IPS-15b (cell line): ENCODE measurements around the gene NEK6.

Experiments
- H3K27me3 ChIP-seq: one replicate; pipeline ENCODE4 v1.6.1; 2013; ENCODE audit warnings: low read length; ENCODE audit not compliant: control insufficient read depth, insufficient read depth
- H3K36me3 ChIP-seq: one replicate; pipeline ENCODE4 v1.6.1; 2013; ENCODE audit warnings: low read length; ENCODE audit not compliant: control insufficient read depth, insufficient read depth
- H3K4me1 ChIP-seq: one replicate; pipeline ENCODE4 v1.6.1; 2013; ENCODE audit warnings: mild to moderate bottlenecking, low read length; ENCODE audit not compliant: control insufficient read depth, insufficient read depth
- H3K4me3 ChIP-seq: one replicate; pipeline ENCODE4 v1.5.1; 2013; ENCODE audit warnings: low read depth, low read length
- H3K9ac ChIP-seq: one replicate; pipeline ENCODE4 v1.6.1; 2013; ENCODE audit warnings: low read depth, mild to moderate bottlenecking, low read length
- H3K9me3 ChIP-seq: one replicate; pipeline ENCODE4 v1.6.1; 2013; ENCODE audit warnings: mild to moderate bottlenecking, low read length; ENCODE audit not compliant: control insufficient read depth, insufficient read depth

Gene NEK6

GRCh38 chr9:124273427-124274160 lies 15.8 kb downstream of the NEK6 start:
- H3K36me3 ChIP-seq, result no peaks in the 10 kb centered on the region
- no peak overlapping the region for H3K9ac ChIP-seq
- no peaks in the 10 kb centered on the region for H3K27me3 ChIP-seq
- no peak overlapping the region for H3K4me3 ChIP-seq
- no peaks in the 10 kb centered on the region for H3K4me1 ChIP-seq
- H3K9me3 ChIP-seq, result no peaks in the 10 kb centered on the region

- Histone ChIP-seq H3K9ac (no peak overlapping the region), H3K36me3 (no peaks in the 10 kb centered on the region), H3K4me3 (no peak overlapping the region), H3K4me1 (no peaks in the 10 kb centered on the region), H3K27me3 (no peaks in the 10 kb centered on the region), H3K9me3 (no peaks in the 10 kb centered on the region)
These were observed 16.5 kb downstream of the NEK6 start for GRCh38 chr9:124274226-124274625.

GRCh38 chr9:124274738-124275137 lies 17.0 kb downstream of the NEK6 start:
- H3K9me3 ChIP-seq, result no peaks in the 10 kb centered on the region
- no peaks in the 10 kb centered on the region for H3K27me3 ChIP-seq
- no peaks in the 10 kb centered on the region for H3K4me1 ChIP-seq
- H3K4me3 ChIP-seq, result no peak overlapping the region
- no peaks in the 10 kb centered on the region for H3K36me3 ChIP-seq
- no peak overlapping the region for H3K9ac ChIP-seq

- Histone ChIP-seq H3K36me3 (no peaks in the 10 kb centered on the region), H3K27me3 (no peaks in the 10 kb centered on the region), H3K4me1 (no peaks in the 10 kb centered on the region), H3K9me3 (no peaks in the 10 kb centered on the region), H3K4me3 (no peak overlapping the region), H3K9ac (no peak overlapping the region)
These were observed 19.7 kb downstream of the NEK6 start for GRCh38 chr9:124277420-124277819.

GRCh38 chr9:124278054-124278540 lies 20.3 kb downstream of the NEK6 start:
- Histone ChIP-seq H3K36me3 (no peaks in the 10 kb centered on the region), H3K9ac (no peak overlapping the region), H3K4me1 (no peaks in the 10 kb centered on the region), H3K4me3 (no peak overlapping the region), H3K27me3 (no peaks in the 10 kb centered on the region), H3K9me3 (no peaks in the 10 kb centered on the region)

GRCh38 chr9:124279531-124280175 lies 21.9 kb downstream of the NEK6 start:
- Histone ChIP-seq H3K9me3 (no peaks in the 10 kb centered on the region), H3K4me1 (no peaks in the 10 kb centered on the region), H3K27me3 (no peaks in the 10 kb centered on the region), H3K4me3 (no peak overlapping the region), H3K9ac (no peak overlapping the region), H3K36me3 (no peaks in the 10 kb centered on the region)

GRCh38 chr9:124280176-124280691 lies 22.5 kb downstream of the NEK6 start:
- Histone ChIP-seq H3K36me3 (no peaks in the 10 kb centered on the region), H3K9me3 (no peaks in the 10 kb centered on the region), H3K27me3 (no peaks in the 10 kb centered on the region), H3K9ac (no peak overlapping the region), H3K4me1 (no peaks in the 10 kb centered on the region), H3K4me3 (no peak overlapping the region)

GRCh38 chr9:124281931-124282371 lies 24.2 kb downstream of the NEK6 start:
- no peaks in the 10 kb centered on the region for H3K9me3 ChIP-seq
- no peak overlapping the region for H3K4me3 ChIP-seq
- no peaks in the 10 kb centered on the region for H3K27me3 ChIP-seq
- peaks cover 4% of the 10 kb centered on the region for H3K4me1 ChIP-seq
- no peak overlapping the region for H3K9ac ChIP-seq
- no peaks in the 10 kb centered on the region for H3K36me3 ChIP-seq

GRCh38 chr9:124282442-124283227 lies 24.9 kb downstream of the NEK6 start:
- H3K9ac ChIP-seq, result no peak overlapping the region
- no peak overlapping the region for H3K4me3 ChIP-seq
- H3K9me3 ChIP-seq, result no peaks in the 10 kb centered on the region
- H3K4me1 ChIP-seq, result peaks cover 4% of the 10 kb centered on the region
- H3K36me3 ChIP-seq, result no peaks in the 10 kb centered on the region
- H3K27me3 ChIP-seq, result no peaks in the 10 kb centered on the region

GRCh38 chr9:124283228-124283814 lies 25.6 kb downstream of the NEK6 start:
- Histone ChIP-seq H3K36me3 (no peaks in the 10 kb centered on the region), H3K4me1 (peaks cover 4% of the 10 kb centered on the region), H3K4me3 (no peak overlapping the region), H3K27me3 (no peaks in the 10 kb centered on the region), H3K9ac (no peak overlapping the region), H3K9me3 (no peaks in the 10 kb centered on the region)

GRCh38 chr9:124284237-124284831 lies 26.6 kb downstream of the NEK6 start:
- Histone ChIP-seq H3K9me3 (no peaks in the 10 kb centered on the region), H3K27me3 (no peaks in the 10 kb centered on the region), H3K4me3 (no peak overlapping the region), H3K4me1 (peaks cover 4% of the 10 kb centered on the region), H3K9ac (no peak overlapping the region), H3K36me3 (no peaks in the 10 kb centered on the region)
